RWPE1 (cell line): ENCODE measurements around the gene SECISBP2.

Source experiments
- CTCF ChIA-PET: fragments of 350-600 bp; sonication (Branson Sonifier 250); formaldehyde crosslinking; extraction: SDS; loops from one replicate; lab custom pipeline; 2021; lab: Yijun Ruan, JAX
- POLR2A ChIA-PET: fragments of 400-600 bp; formaldehyde crosslinking; extraction: SDS; loops from one replicate; lab custom pipeline; 2020; ENCODE audit warnings: antibody characterized with exemption; ENCODE audit not compliant: low non-redundant PET; lab: Yijun Ruan, JAX
- DNase-seq: peaks from one replicate; pipeline ENCODE4 v3.0.0; 2012; ENCODE audit warnings: low spot score
- H3K27ac ChIP-seq: fragments of 450-650 bp; 2 replicates; pipeline ENCODE4 v1.5.1; 2017
- TF ChIP-seq, protein P1 (sequence below): fragments of 450-650 bp; conservative IDR thresholded peaks from 2 replicates; pipeline ENCODE4 v1.5.1; 2017; ENCODE audit warnings: low read depth, mild to moderate bottlenecking

SECISBP2 gene

DNA sequence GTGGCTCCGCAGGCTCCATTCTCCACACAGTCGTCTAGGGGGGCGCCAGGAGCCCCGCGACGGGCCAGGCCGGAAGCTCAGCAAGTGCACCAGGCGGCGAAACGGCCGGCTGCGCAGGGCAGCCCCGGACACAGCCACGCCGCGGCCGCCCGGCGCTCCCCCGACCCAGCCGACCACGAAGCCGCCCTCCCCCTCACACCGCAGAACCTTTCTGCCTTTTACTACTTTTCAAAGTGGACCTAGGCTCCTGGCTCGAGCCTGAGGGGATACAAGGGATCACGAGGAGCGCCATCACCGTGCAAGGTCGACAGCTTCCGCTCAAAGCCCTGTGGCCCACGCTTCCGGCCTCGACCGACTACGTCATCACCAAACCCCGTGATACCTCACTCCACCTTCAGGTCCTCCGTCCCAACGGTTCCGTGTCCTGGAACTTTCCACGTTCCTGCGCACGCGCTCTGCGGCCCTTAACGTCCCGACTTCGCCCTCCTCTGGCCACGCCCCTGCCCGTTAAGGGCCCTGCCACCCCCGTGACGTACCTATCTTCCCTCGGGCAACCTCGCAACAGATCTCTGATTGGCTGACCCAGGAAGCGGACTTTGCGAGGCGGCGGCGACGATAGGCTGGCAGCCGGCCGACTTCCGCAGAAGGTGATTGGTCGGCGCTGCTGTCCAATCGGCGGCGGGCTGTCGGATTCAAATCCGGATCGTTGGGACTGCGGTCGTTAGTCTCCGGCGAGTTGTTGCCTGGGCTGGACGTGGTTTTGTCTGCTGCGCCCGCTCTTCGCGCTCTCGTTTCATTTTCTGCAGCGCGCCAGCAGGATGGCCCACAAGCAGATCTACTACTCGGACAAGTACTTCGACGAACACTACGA lies 7.6 kb upstream of the SECISBP2 start, which contains the start of gene CKS2:
Gene CKS2 (plus strand): TSS at position 721 of the 871 bp plus-strand sequence. CDS start 98 bp downstream, at position 819.
- TF ChIP-seq, protein P1, sequence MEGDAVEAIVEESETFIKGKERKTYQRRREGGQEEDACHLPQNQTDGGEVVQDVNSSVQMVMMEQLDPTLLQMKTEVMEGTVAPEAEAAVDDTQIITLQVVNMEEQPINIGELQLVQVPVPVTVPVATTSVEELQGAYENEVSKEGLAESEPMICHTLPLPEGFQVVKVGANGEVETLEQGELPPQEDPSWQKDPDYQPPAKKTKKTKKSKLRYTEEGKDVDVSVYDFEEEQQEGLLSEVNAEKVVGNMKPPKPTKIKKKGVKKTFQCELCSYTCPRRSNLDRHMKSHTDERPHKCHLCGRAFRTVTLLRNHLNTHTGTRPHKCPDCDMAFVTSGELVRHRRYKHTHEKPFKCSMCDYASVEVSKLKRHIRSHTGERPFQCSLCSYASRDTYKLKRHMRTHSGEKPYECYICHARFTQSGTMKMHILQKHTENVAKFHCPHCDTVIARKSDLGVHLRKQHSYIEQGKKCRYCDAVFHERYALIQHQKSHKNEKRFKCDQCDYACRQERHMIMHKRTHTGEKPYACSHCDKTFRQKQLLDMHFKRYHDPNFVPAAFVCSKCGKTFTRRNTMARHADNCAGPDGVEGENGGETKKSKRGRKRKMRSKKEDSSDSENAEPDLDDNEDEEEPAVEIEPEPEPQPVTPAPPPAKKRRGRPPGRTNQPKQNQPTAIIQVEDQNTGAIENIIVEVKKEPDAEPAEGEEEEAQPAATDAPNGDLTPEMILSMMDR, result no peak
- DNase-seq, result peak; percentile 100
- peak within 1 kb of the TSS; percentile 93 for H3K27ac ChIP-seq
- ChIA-PET POLR2A (no interaction called here), CTCF (no interaction called here)

DNA sequence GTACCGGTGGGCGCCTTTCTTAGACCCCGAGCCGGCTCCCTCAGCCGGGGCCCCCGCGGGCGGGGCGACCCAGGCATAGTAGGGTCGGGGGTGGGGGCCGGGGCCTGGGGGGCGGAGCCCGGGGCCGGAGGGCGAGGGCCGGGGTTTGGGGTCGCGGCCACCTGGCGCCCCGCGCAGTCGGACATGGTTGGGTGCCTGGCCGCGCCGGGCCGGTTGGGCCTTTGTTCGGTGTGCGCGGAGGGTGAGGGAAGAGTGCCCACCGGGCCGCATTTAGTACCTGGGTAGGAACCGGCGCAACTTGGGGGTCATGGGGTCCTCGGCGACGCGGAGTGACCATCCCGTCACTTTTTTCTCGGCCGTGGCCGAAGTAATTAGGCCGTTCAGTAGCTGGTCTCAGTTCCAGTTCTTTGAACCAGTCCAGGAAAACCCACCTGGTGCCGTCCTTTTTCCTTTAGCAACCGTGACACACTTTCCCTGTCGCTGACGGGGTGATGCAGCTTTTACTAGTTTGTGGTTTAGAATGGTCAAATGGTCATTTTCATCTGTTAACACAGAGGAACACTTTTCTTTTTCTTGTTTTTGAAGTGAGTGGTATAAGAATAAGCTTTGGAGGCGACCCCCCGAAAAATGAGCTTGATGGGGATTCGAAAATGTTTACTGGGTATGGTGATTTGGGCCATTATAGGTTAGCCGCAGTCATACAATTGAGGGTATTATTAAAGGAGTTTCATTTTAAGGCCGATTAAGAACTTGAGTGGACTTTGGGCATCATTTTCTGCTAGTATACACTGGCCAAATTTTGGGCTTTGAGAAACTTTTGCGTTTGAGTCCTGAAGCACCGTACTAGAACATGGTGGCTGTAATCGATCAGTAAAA lies 6.7 kb upstream of the SECISBP2 start:
- peak; percentile 13 for DNase-seq
- TF ChIP-seq, protein P1, result no peak
- H3K27ac ChIP-seq, result peak overlapping the region; percentile 93
- ChIA-PET POLR2A (no interaction called here), CTCF (no interaction called here)

DNA sequence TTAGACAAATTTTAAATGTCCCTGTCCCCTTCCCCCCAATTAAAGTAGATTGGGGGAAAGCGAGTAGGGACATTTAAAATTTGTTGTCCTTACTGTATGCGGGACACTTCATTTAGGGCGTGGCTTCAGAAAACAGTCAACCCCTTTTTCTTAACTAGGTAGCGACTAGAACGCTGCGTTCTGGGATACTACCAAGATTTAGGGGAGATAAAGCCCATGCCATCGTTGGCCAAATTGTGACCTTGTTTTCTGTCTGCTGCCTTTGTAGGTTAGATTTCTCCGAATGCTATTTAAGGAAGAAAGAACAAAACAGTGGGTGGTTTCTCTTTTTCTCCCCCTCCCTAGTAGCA lies 6.1 kb upstream of the SECISBP2 start:
- CTCF ChIA-PET, result no interaction called here
- TF ChIP-seq, protein P1, result no peak
- POLR2A ChIA-PET, result no interaction called here
- H3K27ac ChIP-seq, result no peak overlapping the region
- no peak for DNase-seq

DNA sequence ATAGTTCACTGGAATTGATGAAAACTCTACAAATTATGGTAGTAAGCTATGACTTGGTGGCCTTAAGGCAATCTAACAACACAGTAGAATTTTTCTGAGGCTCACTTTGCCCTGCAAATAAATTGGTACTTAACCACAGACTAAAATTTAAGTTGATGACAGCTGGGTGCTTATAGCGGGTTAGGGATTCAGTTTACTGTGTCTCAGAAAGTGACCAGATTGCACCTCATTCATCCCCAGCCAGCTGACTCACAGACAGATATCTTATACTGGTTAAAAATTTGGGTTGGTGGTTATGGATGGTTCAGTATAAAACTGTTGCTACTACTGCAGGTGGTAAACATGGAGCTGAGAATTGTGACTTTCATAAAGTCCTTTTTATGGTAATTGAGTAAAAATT lies 4.5 kb upstream of the SECISBP2 start:
- H3K27ac ChIP-seq, result no peak overlapping the region
- POLR2A ChIA-PET, result interaction anchor here (0.7 kb wide), 1 partner anchor 1334 kb away, joined by 4 read pairs; no protein-coding TSS in a partner anchor
- no peak for DNase-seq
- CTCF ChIA-PET, result interaction anchor here (1.4 kb wide), 1 partner anchor 235 kb away, joined by 3 read pairs; no protein-coding TSS in a partner anchor
- TF ChIP-seq, protein P1, result no peak

DNA sequence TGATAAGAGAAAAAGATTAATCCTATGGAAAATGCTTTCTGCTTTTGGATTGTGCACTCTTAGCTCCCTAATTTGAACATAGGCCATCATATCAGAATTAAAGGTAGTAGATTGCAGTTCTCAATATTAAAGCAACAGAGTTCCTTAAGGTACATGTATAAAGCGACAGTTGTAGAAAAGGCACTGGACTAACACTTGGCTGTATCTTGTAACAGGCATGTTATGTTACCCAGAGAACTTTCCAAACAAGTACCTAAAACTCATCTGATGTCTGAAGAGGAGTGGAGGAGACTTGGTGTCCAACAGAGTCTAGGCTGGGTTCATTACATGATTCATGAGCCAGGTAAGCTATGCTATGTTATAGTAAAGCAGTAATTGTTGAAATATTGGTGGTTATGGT lies 3.3 kb upstream of the SECISBP2 start:
- no peak overlapping the region for H3K27ac ChIP-seq
- ChIA-PET POLR2A (no interaction called here), CTCF (interaction anchor here (0.5 to 1.4 kb wide), 4 partner anchors 36 to 1458 kb away, joined by 3 to 4 read pairs (median 3); no protein-coding TSS in a partner anchor)
- TF ChIP-seq, protein P1, result no peak
- no peak for DNase-seq

DNA sequence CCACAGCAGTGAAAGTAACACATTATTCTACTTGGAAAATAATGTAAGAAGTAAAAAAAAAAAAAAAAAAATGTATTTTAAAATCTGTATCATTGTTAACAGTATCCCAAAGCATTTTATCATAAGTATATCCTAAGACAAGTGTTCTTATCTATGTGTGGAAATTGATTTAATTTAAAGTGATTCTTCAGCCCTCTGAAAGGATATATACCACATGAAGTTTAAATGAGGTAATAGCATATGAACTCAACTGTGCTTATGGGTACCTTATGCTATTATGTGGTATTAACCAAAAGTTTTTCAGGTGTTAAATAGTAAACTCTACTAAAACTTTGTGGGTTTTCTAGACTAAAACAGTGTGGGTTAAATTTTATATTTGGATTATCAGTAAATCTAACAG lies 2.8 kb upstream of the SECISBP2 start:
- no peak for DNase-seq
- ChIA-PET CTCF (interaction anchor here (0.6 to 0.7 kb wide), 2 partner anchors 25 to 111 kb away, joined by 3 read pairs; no protein-coding TSS in a partner anchor), POLR2A (no interaction called here)
- TF ChIP-seq, protein P1, result no peak
- H3K27ac ChIP-seq, result no peak overlapping the region
